HG03558 (cell line): ENCODE results near the gene TTLL10.

ENCODE experiments used
- ATAC-seq: cut with Tn5 transposase; IDR thresholded peaks from one replicate; pipeline ENCODE4 v1.9.1; 2021; ENCODE audit warnings: moderate number of reproducible peaks; ENCODE audit not compliant: unreplicated experiment; ENCODE audit errors: extremely low read depth

Gene TTLL10

GRCh38 chr1:1173793-1174415 lies at the start of gene TTLL10:
Gene TTLL10 (plus strand): TSS chr1:1173880. CDS start chr1:1179216, 5,336 bp downstream.
- ATAC-seq: no peak

- no peak for ATAC-seq
Observed at GRCh38 chr1:1124508-1124785, 49.2 kb upstream of the TTLL10 start.

GRCh38 chr1:1124786-1125642 lies 48.7 kb upstream of the TTLL10 start:
- no peak for ATAC-seq

GRCh38 chr1:1125945-1126344 lies 47.7 kb upstream of the TTLL10 start:
- no peak for ATAC-seq

GRCh38 chr1:1127551-1128451 lies 45.9 kb upstream of the TTLL10 start:
- ATAC-seq: no peak

- no peak for ATAC-seq
Observed at GRCh38 chr1:1128454-1129139, 45.1 kb upstream of the TTLL10 start.

- ATAC-seq: no peak
Observed at GRCh38 chr1:1129381-1129821, 44.3 kb upstream of the TTLL10 start.

GRCh38 chr1:1130206-1131120 lies 43.2 kb upstream of the TTLL10 start:
- no peak for ATAC-seq

- no peak for ATAC-seq
Observed at GRCh38 chr1:1132042-1132950, 41.4 kb upstream of the TTLL10 start.

GRCh38 chr1:1132956-1133750 lies 40.5 kb upstream of the TTLL10 start:
- ATAC-seq: no peak

- ATAC-seq: no peak
Observed at GRCh38 chr1:1134300-1134970, 39.2 kb upstream of the TTLL10 start.

GRCh38 chr1:1135339-1136136 lies 38.1 kb upstream of the TTLL10 start:
- no peak for ATAC-seq

GRCh38 chr1:1136547-1137230 lies 37.0 kb upstream of the TTLL10 start:
- no peak for ATAC-seq

- no peak for ATAC-seq
Observed at GRCh38 chr1:1137256-1138045, 36.2 kb upstream of the TTLL10 start.

GRCh38 chr1:1140673-1141072 lies 33.0 kb upstream of the TTLL10 start:
- ATAC-seq: no peak
